Lower leg skin (tissue), 4 donors: Measurements from ENCODE around the gene VIT. TPM values are rescaled to one million over a fixed set of nuclear protein-coding genes. Genes with fewer than 3 reads are reported as not detected.

Experiments used
- DNase-seq, 2 donors: peaks; one replicate each; pipeline ENCODE4 v3.0.0-alpha.2; 2019; ENCODE audit warnings: low spot score in 2 of 2
- H3K4me3 ChIP-seq: fragments of 200-600 bp; sonication (generic); 2 replicates; pipeline ENCODE4 v1.5.1; 2017; ENCODE audit warnings: mild to moderate bottlenecking, low read depth; ENCODE audit not compliant: poor library complexity, severe bottlenecking
- CTCF ChIP-seq, 3 donors: fragments of 450-650 bp; IDR thresholded peaks; one replicate each; pipeline ENCODE4 v1.5.1; 2016; ENCODE audit warnings: antibody characterized with exemption in 3 of 3, mild to moderate bottlenecking in 3 of 3, moderate library complexity in 2 of 3
- POLR2A ChIP-seq, 2 donors: fragments of 450-650 bp; IDR thresholded peaks; one replicate each; pipeline ENCODE4 v1.6.1; 2016 to 2017; ENCODE audit warnings: antibody characterized with exemption in 2 of 2, mild to moderate bottlenecking in 1 of 2, moderate library complexity in 1 of 2
- WGBS, 2 donors: methylation state at CpG; one replicate each; pipeline ENCODE4 v1.1.5; 2018; 5-methylcytosine and 5-hydroxymethylcytosine counted together
- intact Hi-C: fragments of 100-400 bp; cut with DNase I; formaldehyde crosslinking; loops from one replicate; pipeline ENCODE4 v1.15.0; 2023; ENCODE audit warnings: low total_unique reads
- total RNA-seq, 4 donors: library from RNA; depleted of rRNA; stranded (reverse); fragments of >200 nt; gene quantifications; one replicate each; pipeline ENCODE4 v1.1.0, GENCODE V29; 2016

VIT gene
- total RNA-seq, 4 donors from 2014 or later: 10.0 to 23.7 (median 13.8) TPM

- WGBS, 2 donors: 73 to 88% methylated on average over 3 of the region's 3 CpGs
- intact Hi-C loops: loop anchor here (2.0 kb wide), 1 partner anchor 26 kb away; no protein-coding TSS in a partner anchor
Measured at GRCh38 chr2:36733215-36733614, 36.7 kb downstream of the VIT start.

DNA sequence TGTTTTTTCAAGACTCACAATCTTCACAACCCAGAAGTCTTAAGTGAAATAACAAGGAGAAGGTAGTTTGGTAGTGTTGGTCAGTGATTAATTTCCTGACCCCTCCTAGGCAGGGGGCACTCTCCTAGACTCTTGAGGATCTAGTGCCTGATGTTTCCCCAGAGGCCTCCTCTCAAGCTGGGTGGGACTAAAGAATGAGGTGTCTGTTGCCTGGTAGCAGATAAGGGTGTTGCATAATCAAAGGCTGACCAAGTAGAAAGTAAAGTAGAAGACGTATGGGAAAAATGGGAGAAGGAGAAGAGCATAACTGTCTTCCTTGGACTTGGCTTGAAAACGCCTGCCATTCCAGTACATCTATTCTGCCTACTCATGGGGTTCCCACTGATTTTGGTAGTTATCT lies 37.8 kb downstream of the VIT start:
- no peak overlapping the region for H3K4me3 ChIP-seq
- DNase-seq: no peak
- 84 to 92% methylated on average over 2 of the region's 2 CpGs for WGBS, 2 donors
- intact Hi-C loops: no loop called here
- TF ChIP-seq CTCF (IDR thresholded peaks at IDR 0.05): no peak
- no peak for TF ChIP-seq POLR2A (IDR thresholded peaks at IDR 0.05)

More at GRCh38 chr2:36733215-36733614, 36.7 kb downstream of the VIT start:
- TF ChIP-seq CTCF (IDR thresholded peaks at IDR 0.05): no peak
- TF ChIP-seq POLR2A (IDR thresholded peaks at IDR 0.05): no peak
- no peak overlapping the region for H3K4me3 ChIP-seq
- DNase-seq: no peak

GRCh38 chr2:36737131-36737750 lies 40.7 kb downstream of the VIT start:
- DNase-seq: no peak
- intact Hi-C loops: no loop called here
- no peak for TF ChIP-seq CTCF (IDR thresholded peaks at IDR 0.05)
- TF ChIP-seq POLR2A (IDR thresholded peaks at IDR 0.05): no peak
- H3K4me3 ChIP-seq: no peak overlapping the region
- 79 to 80% methylated on average over 4 of the region's 4 CpGs for WGBS, 2 donors

GRCh38 chr2:36740061-36740460 lies 43.6 kb downstream of the VIT start:
- WGBS, 2 donors: 66% methylated on average over 5 of the region's 5 CpGs
- DNase-seq: no peak
- H3K4me3 ChIP-seq: no peak overlapping the region
- intact Hi-C loops: no loop called here
- no peak for TF ChIP-seq CTCF (IDR thresholded peaks at IDR 0.05)
- TF ChIP-seq POLR2A (IDR thresholded peaks at IDR 0.05): no peak

GRCh38 chr2:36741188-36741837 lies 44.8 kb downstream of the VIT start:
- no peak overlapping the region for H3K4me3 ChIP-seq
- DNase-seq: no peak
- intact Hi-C loops: no loop called here
- no peak for TF ChIP-seq CTCF (IDR thresholded peaks at IDR 0.05)
- TF ChIP-seq POLR2A (IDR thresholded peaks at IDR 0.05): no peak
- WGBS, 2 donors: 41 to 49% methylated on average over 5 of the region's 5 CpGs
